HepG2 (cell line): Measurements from ENCODE around the gene DDN. TPM values are rescaled to one million over a fixed set of nuclear protein-coding genes. Genes with fewer than 3 reads are reported as not detected.

Source experiments
- ARID4A ChIP-seq: sonication (generic); formaldehyde crosslinking; IDR thresholded peaks from 2 replicates; pipeline ENCODE4 v1.5.0; 2020; ENCODE audit warnings: mild to moderate bottlenecking, missing genetic modification reagents, borderline replicate concordance
- ATAD3A ChIP-seq: sonication (generic); formaldehyde crosslinking; IDR thresholded peaks from 2 replicates; pipeline ENCODE4 v1.4.0; 2020; ENCODE audit warnings: missing genetic modification reagents
- GATAD1 ChIP-seq: IDR thresholded peaks from 2 replicates; pipeline ENCODE4 v1.6.1; 2016; ENCODE audit warnings: missing genetic modification reagents, missing compliant biosample characterization
- HNF4G ChIP-seq, 2 experiments: sonication (generic) in 1 of 2; formaldehyde crosslinking in 1 of 2; IDR thresholded peaks; 2 replicates each; pipeline versions ENCODE4 v1.4.0 to v1.6.1; 2011 to 2020; ENCODE audit warnings: borderline replicate concordance in 2 of 2, low read depth in 2 of 2, mild to moderate bottlenecking in 2 of 2, low read length in 1 of 2, missing genetic modification reagents in 1 of 2, moderate library complexity in 1 of 2
- KDM3A ChIP-seq: IDR thresholded peaks from 2 replicates; pipeline ENCODE4 v1.6.1; 2018; ENCODE audit warnings: low read depth, missing compliant biosample characterization
- MIER3 ChIP-seq: IDR thresholded peaks from 2 replicates; pipeline ENCODE4 v1.6.1; 2016; ENCODE audit warnings: missing compliant biosample characterization, borderline replicate concordance
- NFIC ChIP-seq: IDR thresholded peaks from 2 replicates; pipeline ENCODE4 v1.6.1; 2012; ENCODE audit warnings: mild to moderate bottlenecking, low read length, inconsistent platforms
- PHF8 ChIP-seq: sonication (generic); formaldehyde crosslinking; IDR thresholded peaks from 2 replicates; pipeline ENCODE4 v1.5.0; 2020; ENCODE audit warnings: missing genetic modification reagents
- PRDM10 ChIP-seq: sonication (generic); formaldehyde crosslinking; IDR thresholded peaks from 2 replicates; pipeline ENCODE4 v1.4.0; 2020; ENCODE audit warnings: low read depth, missing genetic modification reagents
- SAP130 ChIP-seq: IDR thresholded peaks from 2 replicates; pipeline ENCODE4 v1.6.1; 2016; ENCODE audit warnings: low read depth
- SNAPC2 ChIP-seq: sonication (generic); formaldehyde crosslinking; IDR thresholded peaks from 2 replicates; pipeline ENCODE4 v1.8.1; 2022; ENCODE audit warnings: mild to moderate bottlenecking, missing genetic modification reagents
- TRIM22 ChIP-seq: fragments of 450-650 bp; IDR thresholded peaks from 2 replicates; pipeline ENCODE4 v1.6.1; 2017
- YEATS4 ChIP-seq: sonication (generic); formaldehyde crosslinking; IDR thresholded peaks from 2 replicates; pipeline ENCODE4 v1.4.0; 2020; ENCODE audit warnings: missing genetic modification reagents, borderline replicate concordance
- ZBTB39 ChIP-seq: sonication (generic); formaldehyde crosslinking; IDR thresholded peaks from 2 replicates; pipeline ENCODE4 v1.5.0; 2020; ENCODE audit warnings: missing genetic modification reagents
- ZNF703 ChIP-seq: sonication (generic); formaldehyde crosslinking; IDR thresholded peaks from 2 replicates; pipeline ENCODE4 v1.5.1; 2020; ENCODE audit warnings: missing genetic modification reagents, mild to moderate bottlenecking, moderate library complexity, borderline replicate concordance
- ZNF766 ChIP-seq: sonication (generic); formaldehyde crosslinking; IDR thresholded peaks from 2 replicates; pipeline ENCODE4 v1.5.0; 2020; ENCODE audit warnings: missing genetic modification reagents, borderline replicate concordance
- ZNF773 ChIP-seq: sonication (generic); formaldehyde crosslinking; IDR thresholded peaks from 2 replicates; pipeline ENCODE4 v1.4.0; 2020; ENCODE audit warnings: missing genetic modification reagents, borderline replicate concordance
- polyA plus RNA-seq, 8 experiments: library from polyadenylated mRNA; depleted of rRNA in 3 of 8; stranded (reverse) in 7 of 8; unstranded in 1 of 8; fragments of >200 nt; fragmentation: Illumina TruSeq in 4 of 8; extraction: Trizol in 4 of 8; gene quantifications; 2 replicates each; pipeline versions ENCODE4 v1.2.1 to v1.2.3, GENCODE V29; 2011 to 2016; ENCODE audit warnings: low read depth in 4 of 8, missing spikeins in 1 of 8, mixed read lengths in 1 of 8; ENCODE audit not compliant: insufficient read depth in 1 of 8
- total RNA-seq, 5 experiments: library from RNA; depleted of rRNA; stranded (reverse); fragments of >200 nt; fragmentation: Illumina TruSeq; extraction: Trizol; gene quantifications; 2 replicates each; pipeline ENCODE4 v1.2.3, GENCODE V29; 2016; ENCODE audit warnings: low read depth in 1 of 5

The DDN gene
- total and polyA plus RNA-seq, 2 of the 13 experiments (the other 11 are each of a cell fraction or from before 2014, with no cell fraction given): 0.24 to 0.53 TPM

GRCh38 chr12:48969833-48970701, 29.1 kb downstream of the DDN start (continued):
- TF ChIP-seq ATAD3A (CRISPR knock-in tag): no peak
- no peak for TF ChIP-seq ZNF773
- TF ChIP-seq SNAPC2 (CRISPR knock-in tag): no peak
- TF ChIP-seq TRIM22: no peak
- no peak for TF ChIP-seq NFIC
- no peak for TF ChIP-seq KDM3A
- no peak for TF ChIP-seq PRDM10 (CRISPR knock-in tag)
- no peak for TF ChIP-seq MIER3 (CRISPR knock-in tag)
- 0 out of 2 replicates have a peak, but pooled peaks have one; percentile 22 for TF ChIP-seq ARID4A (CRISPR knock-in tag)
- no peak for TF ChIP-seq HNF4G (IDR thresholded peaks at IDR 0.05; ENCODE audit: borderline replicate concordance, low read depth, low read length)
- no peak for TF ChIP-seq HNF4G (CRISPR knock-in tag; IDR thresholded peaks at IDR 0.05; ENCODE audit: borderline replicate concordance, low read depth)
- TF ChIP-seq GATAD1 (CRISPR knock-in tag): no peak
- TF ChIP-seq ZBTB39 (CRISPR knock-in tag): no peak
- TF ChIP-seq YEATS4 (CRISPR knock-in tag): no peak
- peak; percentile 16; the same call in 1 of the 2 replicates for TF ChIP-seq SAP130
- TF ChIP-seq PHF8 (CRISPR knock-in tag): no peak
- no peak for TF ChIP-seq ZNF766 (CRISPR knock-in tag)
- TF ChIP-seq ZNF703 (CRISPR knock-in tag): no peak
